Natural killer cell (primary cell): ENCODE data around the gene POFUT2. TPM values are rescaled to one million over a fixed set of nuclear protein-coding genes. Genes with fewer than 3 reads are reported as not detected.

Source experiments
- ATAC-seq, 3 donors: fragments of 150-1000 bp in 2 of 3; fragments of 200-7000 bp in 1 of 3; cut with Tn5 transposase; 1 replicate in 1 of 3; 2 replicates in 2 of 3; pipeline ENCODE4 v1.10.0; 2021; ENCODE audit warnings: mild to moderate bottlenecking in 2 of 3, moderate library complexity in 2 of 3
- DNase-seq, 2 donors: peaks; one replicate each; pipeline versions ENCODE4 v3.0.0 to v3.0.0-alpha.2; 2013 to 2021; ENCODE audit warnings: mixed read lengths in 1 of 2
- H3K27ac ChIP-seq: one replicate; pipeline ENCODE4 v1.5.1; 2013; ENCODE audit warnings: mild to moderate bottlenecking, low read length
- H3K27me3 ChIP-seq: one replicate; pipeline ENCODE4 v1.6.1; 2013; ENCODE audit warnings: low read length; ENCODE audit not compliant: control insufficient read depth, insufficient read depth
- H3K36me3 ChIP-seq: one replicate; pipeline ENCODE4 v1.6.1; 2013; ENCODE audit warnings: low read length; ENCODE audit not compliant: control insufficient read depth, insufficient read depth
- H3K4me1 ChIP-seq: one replicate; pipeline ENCODE4 v1.6.1; 2013; ENCODE audit warnings: low read length; ENCODE audit not compliant: control insufficient read depth, insufficient read depth
- H3K4me3 ChIP-seq: one replicate; pipeline ENCODE4 v1.5.1; 2013; ENCODE audit warnings: low read length
- H3K9me3 ChIP-seq: one replicate; pipeline ENCODE4 v1.6.1; 2013; ENCODE audit warnings: low read length; ENCODE audit not compliant: control insufficient read depth, insufficient read depth
- H3K27ac Mint-ChIP-seq, 2 donors: one replicate each; pipeline ENCODE4 v1.8.0; 2022; ENCODE audit warnings: mild to moderate bottlenecking in 2 of 2, mixed read lengths in 2 of 2, moderate library complexity in 1 of 2
- H3K27me3 Mint-ChIP-seq, 2 donors: one replicate each; pipeline ENCODE4 v1.8.0; 2022; ENCODE audit warnings: low read depth in 2 of 2, mixed read lengths in 2 of 2
- H3K36me3 Mint-ChIP-seq: one replicate; pipeline ENCODE4 v1.8.0; 2022; ENCODE audit warnings: mixed read lengths
- H3K4me1 Mint-ChIP-seq, 2 donors: one replicate each; pipeline ENCODE4 v1.8.0; 2022; ENCODE audit warnings: mixed read lengths in 2 of 2
- H3K4me3 Mint-ChIP-seq: one replicate; pipeline ENCODE4 v1.8.0; 2022; ENCODE audit warnings: mild to moderate bottlenecking, moderate library complexity, mixed read lengths
- H3K9me3 Mint-ChIP-seq, 2 donors: one replicate each; pipeline ENCODE4 v1.8.0; 2022; ENCODE audit warnings: mixed read lengths in 2 of 2
- CTCF ChIP-seq: fragments of 200-600 bp; IDR thresholded peaks from one replicate; pipeline ENCODE4 v1.8.0; 2022; ENCODE audit warnings: antibody characterized with exemption
- WGBS: methylation state at CpG from one replicate; pipeline ENCODE4 v1.1.7; 2013; ENCODE audit warnings: missing lambda C conversion rate; ENCODE audit not compliant: insufficient coverage; 5-methylcytosine and 5-hydroxymethylcytosine counted together
- intact Hi-C: fragments of 100-400 bp; cut with micrococcal nuclease; formaldehyde crosslinking; loops from one replicate; pipeline ENCODE4 v1.14.2; 2022
- total RNA-seq, 4 donors: library from RNA; stranded (reverse); fragments of 120-200 nt in 1 of 4; gene quantifications; one replicate each; pipeline versions ENCODE4 v1.2.3 to v1.2.4, GENCODE V29; 2013 to 2022

Gene POFUT2
- total RNA-seq, 3 donors from 2014 or later (not counting 1 experiment from before 2014, with no cell fraction given), result 41.4 to 46.0 (median 43.3) TPM

- Histone ChIP-seq H3K36me3 (peaks cover 27% of the 10 kb centered on the region), H3K27me3 (no peaks in the 10 kb centered on the region), H3K4me1 (peaks cover 12% of the 10 kb centered on the region), H3K9me3 (no peaks in the 10 kb centered on the region), H3K27ac (no peak overlapping the region), H3K4me3 (no peak overlapping the region)
- Mint-ChIP-seq H3K4me1 (peaks cover 0 to 5% of the 10 kb centered on the region in 2 donors), H3K9me3 (no peaks in the 10 kb centered on the region), H3K27ac (peak overlapping the region in 1 of 2 donors; percentile 92), H3K27me3 (no peaks in the 10 kb centered on the region), H3K4me3 (peak overlapping the region; percentile 53), H3K36me3 (peaks cover 10% of the 10 kb centered on the region)
- no peak for TF ChIP-seq CTCF
- WGBS, result 28% methylated on average over 40 of the region's 54 CpGs
- ATAC-seq, result no peak
- intact Hi-C loops, result no loop called here
- no peak for DNase-seq
These were observed 841 bp downstream of the POFUT2 start for GRCh38 chr21:45286671-45287437.

- H3K27ac Mint-ChIP-seq, result peak overlapping the region; percentile 31 to 45
- Histone ChIP-seq H3K36me3 (peaks cover 39% of the 10 kb centered on the region), H3K9me3 (no peaks in the 10 kb centered on the region), H3K27ac (no peak overlapping the region), H3K4me1 (peaks cover 11% of the 10 kb centered on the region), H3K4me3 (no peak overlapping the region), H3K27me3 (no peaks in the 10 kb centered on the region)
- peaks cover 10% of the 10 kb centered on the region for H3K36me3 Mint-ChIP-seq
- no peak for TF ChIP-seq CTCF
- H3K4me1 Mint-ChIP-seq, result peaks cover 0 to 5% of the 10 kb centered on the region in 2 donors
- no peak for ATAC-seq
- 99% methylated on average over 28 of the region's 28 CpGs for WGBS
- H3K27me3 Mint-ChIP-seq, result no peaks in the 10 kb centered on the region
- DNase-seq, result no peak
- peak overlapping the region; percentile 21 for H3K4me3 Mint-ChIP-seq
- intact Hi-C loops, result no loop called here
- no peaks in the 10 kb centered on the region for H3K9me3 Mint-ChIP-seq
These were observed 2.3 kb downstream of the POFUT2 start for GRCh38 chr21:45285266-45285931.

GRCh38 chr21:45284456-45284741, 3.3 kb downstream of the POFUT2 start:
- 94% methylated on average over 4 of the region's 4 CpGs for WGBS

More at GRCh38 chr21:45284456-45284741, 3.3 kb downstream of the POFUT2 start:
- peaks cover 0 to 5% of the 10 kb centered on the region in 2 donors for H3K4me1 Mint-ChIP-seq
- intact Hi-C loops, result no loop called here
- Histone ChIP-seq H3K4me3 (no peak overlapping the region), H3K36me3 (peaks cover 43% of the 10 kb centered on the region), H3K4me1 (peaks cover 11% of the 10 kb centered on the region), H3K9me3 (no peaks in the 10 kb centered on the region), H3K27me3 (no peaks in the 10 kb centered on the region), H3K27ac (no peak overlapping the region)
- no peak overlapping the region for H3K4me3 Mint-ChIP-seq
- no peaks in the 10 kb centered on the region for H3K27me3 Mint-ChIP-seq
- H3K27ac Mint-ChIP-seq, result no peak overlapping the region
- no peak for TF ChIP-seq CTCF
- peaks cover 10% of the 10 kb centered on the region for H3K36me3 Mint-ChIP-seq
- H3K9me3 Mint-ChIP-seq, result no peaks in the 10 kb centered on the region
- no peak for ATAC-seq
- DNase-seq, result no peak
